ENCODE results near the gene POLR2C. TPM values are rescaled to one million over a fixed set of nuclear protein-coding genes. Genes with fewer than 3 reads are reported as not detected.

The POLR2C gene
- total and polyA plus RNA-seq, 2 of the 13 experiments (the other 11 are each of a cell fraction or from before 2014, with no cell fraction given) = 104 to 216 TPM

DNA sequence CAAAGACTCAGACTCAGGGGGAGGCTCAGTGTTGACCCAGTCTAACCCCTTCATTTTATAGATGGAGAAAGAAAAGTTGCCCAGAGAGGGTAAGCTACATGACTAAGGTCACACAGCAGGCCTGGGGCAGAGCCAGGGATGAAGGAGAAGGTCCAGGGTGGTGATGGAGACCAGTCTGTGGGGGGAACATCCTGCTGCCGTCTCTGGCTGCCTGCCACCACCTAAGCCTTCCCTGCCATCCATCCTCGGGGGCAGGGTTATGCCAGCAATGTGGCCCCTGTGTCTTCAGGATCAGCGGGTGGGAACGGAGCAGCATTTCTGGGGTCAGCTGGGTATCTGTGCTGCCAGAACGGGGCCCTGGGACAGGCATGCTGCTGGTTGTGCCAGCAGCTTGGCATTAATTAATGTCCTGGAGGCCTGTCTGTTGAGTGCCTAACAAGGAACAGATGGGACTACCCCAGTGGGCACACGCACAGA is 18.3 kb downstream of the POLR2C start (continued):
- TF ChIP-seq AHDC1 (CRISPR knock-in tag; IDR thresholded peaks at IDR 0.05; ENCODE audit: borderline replicate concordance) (no peak), ZNF317 (CRISPR knock-in tag; IDR thresholded peaks at IDR 0.05) (peak; percentile 0; the same call in 1 of the 2 replicates), PBX2 (CRISPR knock-in tag; IDR thresholded peaks at IDR 0.05) (no peak), CC2D1A (CRISPR knock-in tag; IDR thresholded peaks at IDR 0.05) (no peak), ZNF205 (CRISPR knock-in tag; IDR thresholded peaks at IDR 0.05) (no peak), THYN1 (CRISPR knock-in tag; IDR thresholded peaks at IDR 0.05; ENCODE audit: borderline replicate concordance, low read depth) (no peak), PRPF4 (IDR thresholded peaks at IDR 0.05; ENCODE audit: low read depth, low read length, poor library complexity, severe bottlenecking) (no peak), ZNF703 (CRISPR knock-in tag; IDR thresholded peaks at IDR 0.05; ENCODE audit: borderline replicate concordance) (0 out of 2 replicates have a peak, but pooled peaks have one; percentile 23), TAF15 (IDR thresholded peaks at IDR 0.05; ENCODE audit: low read depth, low read length, poor library complexity, severe bottlenecking) (no peak), SIX4 (CRISPR knock-in tag; IDR thresholded peaks at IDR 0.05) (no peak), ZNF724P (CRISPR knock-in tag; IDR thresholded peaks at IDR 0.05; ENCODE audit: borderline replicate concordance) (no peak), KAT7 (CRISPR knock-in tag; IDR thresholded peaks at IDR 0.05; ENCODE audit: borderline replicate concordance) (no peak), ZNF780A (CRISPR knock-in tag; IDR thresholded peaks at IDR 0.05) (no peak)
- TF ChIP-seq, protein P1, sequence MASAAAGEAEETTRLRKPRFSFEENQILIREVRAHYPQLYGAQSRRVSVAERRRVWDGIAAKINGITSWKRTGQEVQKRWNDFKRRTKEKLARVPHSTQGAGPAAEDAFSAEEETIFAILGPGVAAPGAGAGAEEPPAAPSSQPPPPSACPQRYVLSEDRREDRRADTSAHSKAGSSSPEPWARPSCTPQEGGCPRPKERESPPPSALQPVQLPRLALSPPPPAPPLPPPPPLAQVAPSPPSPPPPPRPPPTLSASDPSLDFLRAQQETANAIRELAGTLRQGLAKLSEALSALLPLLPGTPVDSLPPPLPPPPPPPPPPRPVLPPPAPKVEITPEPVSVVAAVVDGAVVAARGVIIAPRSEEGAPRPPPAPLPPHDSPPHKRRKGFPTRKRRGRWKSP (CRISPR knock-in tag; IDR thresholded peaks at IDR 0.05) = no peak
- TF ChIP-seq, protein P2, sequence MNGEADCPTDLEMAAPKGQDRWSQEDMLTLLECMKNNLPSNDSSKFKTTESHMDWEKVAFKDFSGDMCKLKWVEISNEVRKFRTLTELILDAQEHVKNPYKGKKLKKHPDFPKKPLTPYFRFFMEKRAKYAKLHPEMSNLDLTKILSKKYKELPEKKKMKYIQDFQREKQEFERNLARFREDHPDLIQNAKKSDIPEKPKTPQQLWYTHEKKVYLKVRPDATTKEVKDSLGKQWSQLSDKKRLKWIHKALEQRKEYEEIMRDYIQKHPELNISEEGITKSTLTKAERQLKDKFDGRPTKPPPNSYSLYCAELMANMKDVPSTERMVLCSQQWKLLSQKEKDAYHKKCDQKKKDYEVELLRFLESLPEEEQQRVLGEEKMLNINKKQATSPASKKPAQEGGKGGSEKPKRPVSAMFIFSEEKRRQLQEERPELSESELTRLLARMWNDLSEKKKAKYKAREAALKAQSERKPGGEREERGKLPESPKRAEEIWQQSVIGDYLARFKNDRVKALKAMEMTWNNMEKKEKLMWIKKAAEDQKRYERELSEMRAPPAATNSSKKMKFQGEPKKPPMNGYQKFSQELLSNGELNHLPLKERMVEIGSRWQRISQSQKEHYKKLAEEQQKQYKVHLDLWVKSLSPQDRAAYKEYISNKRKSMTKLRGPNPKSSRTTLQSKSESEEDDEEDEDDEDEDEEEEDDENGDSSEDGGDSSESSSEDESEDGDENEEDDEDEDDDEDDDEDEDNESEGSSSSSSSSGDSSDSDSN (CRISPR knock-in tag; IDR thresholded peaks at IDR 0.05) = no peak
- TF ChIP-seq, protein P3, sequence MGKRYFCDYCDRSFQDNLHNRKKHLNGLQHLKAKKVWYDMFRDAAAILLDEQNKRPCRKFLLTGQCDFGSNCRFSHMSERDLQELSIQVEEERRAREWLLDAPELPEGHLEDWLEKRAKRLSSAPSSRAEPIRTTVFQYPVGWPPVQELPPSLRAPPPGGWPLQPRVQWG (CRISPR knock-in tag; IDR thresholded peaks at IDR 0.05; ENCODE audit: borderline replicate concordance, low read depth) = no peak
- TF ChIP-seq, protein P4, sequence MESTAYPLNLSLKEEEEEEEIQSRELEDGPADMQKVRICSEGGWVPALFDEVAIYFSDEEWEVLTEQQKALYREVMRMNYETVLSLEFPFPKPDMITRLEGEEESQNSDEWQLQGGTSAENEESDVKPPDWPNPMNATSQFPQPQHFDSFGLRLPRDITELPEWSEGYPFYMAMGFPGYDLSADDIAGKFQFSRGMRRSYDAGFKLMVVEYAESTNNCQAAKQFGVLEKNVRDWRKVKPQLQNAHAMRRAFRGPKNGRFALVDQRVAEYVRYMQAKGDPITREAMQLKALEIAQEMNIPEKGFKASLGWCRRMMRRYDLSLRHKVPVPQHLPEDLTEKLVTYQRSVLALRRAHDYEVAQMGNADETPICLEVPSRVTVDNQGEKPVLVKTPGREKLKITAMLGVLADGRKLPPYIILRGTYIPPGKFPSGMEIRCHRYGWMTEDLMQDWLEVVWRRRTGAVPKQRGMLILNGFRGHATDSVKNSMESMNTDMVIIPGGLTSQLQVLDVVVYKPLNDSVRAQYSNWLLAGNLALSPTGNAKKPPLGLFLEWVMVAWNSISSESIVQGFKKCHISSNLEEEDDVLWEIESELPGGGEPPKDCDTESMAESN (CRISPR knock-in tag; conservative IDR thresholded peaks at IDR 0.05) = no peak
